ENCODE results near the gene MTMR3.

The MTMR3 gene

GRCh38 chr22:29916007-29916544 lies 33.1 kb downstream of the MTMR3 start:
- no peak for DNase-seq (ENCODE audit: low read depth)

- DNase-seq (ENCODE audit: low read depth), result no peak
Measured at GRCh38 chr22:29917052-29917902, 34.3 kb downstream of the MTMR3 start.

GRCh38 chr22:29925402-29925801 lies 42.4 kb downstream of the MTMR3 start:
- DNase-seq (ENCODE audit: low read depth), result no peak

- DNase-seq (ENCODE audit: low read depth), result no peak
Measured at GRCh38 chr22:29926057-29926456, 43.1 kb downstream of the MTMR3 start.

GRCh38 chr22:29932136-29932535 lies 49.2 kb downstream of the MTMR3 start:
- no peak for DNase-seq (ENCODE audit: low read depth)

GRCh38 chr22:29933619-29934018 lies 50.6 kb downstream of the MTMR3 start:
- DNase-seq (ENCODE audit: low read depth), result no peak

- DNase-seq (ENCODE audit: low read depth), result no peak
Measured at GRCh38 chr22:29934596-29934995, 51.6 kb downstream of the MTMR3 start.

- no peak for DNase-seq (ENCODE audit: low read depth)
Measured at GRCh38 chr22:29936186-29936585, 53.2 kb downstream of the MTMR3 start.

- DNase-seq (ENCODE audit: low read depth), result no peak
Measured at GRCh38 chr22:29937940-29938693, 55.1 kb downstream of the MTMR3 start.

GRCh38 chr22:29940526-29940925 lies 57.6 kb downstream of the MTMR3 start:
- no peak for DNase-seq (ENCODE audit: low read depth)

GRCh38 chr22:29944339-29944738 lies 61.4 kb downstream of the MTMR3 start:
- DNase-seq (ENCODE audit: low read depth), result no peak

GRCh38 chr22:29945435-29945834 lies 62.5 kb downstream of the MTMR3 start:
- no peak for DNase-seq (ENCODE audit: low read depth)

GRCh38 chr22:29946220-29946619 lies 63.2 kb downstream of the MTMR3 start:
- DNase-seq (ENCODE audit: low read depth), result no peak

GRCh38 chr22:29947410-29948384 lies 64.7 kb downstream of the MTMR3 start:
- no peak for DNase-seq (ENCODE audit: low read depth)

- no peak for DNase-seq (ENCODE audit: low read depth)
Measured at GRCh38 chr22:29948385-29948769, 65.4 kb downstream of the MTMR3 start.

GRCh38 chr22:29949872-29950271 lies 66.9 kb downstream of the MTMR3 start:
- DNase-seq (ENCODE audit: low read depth), result no peak

- DNase-seq (ENCODE audit: low read depth), result no peak
Measured at GRCh38 chr22:29951791-29952413, 68.9 kb downstream of the MTMR3 start.

- no peak for DNase-seq (ENCODE audit: low read depth)
Measured at GRCh38 chr22:29954203-29954855, 71.4 kb downstream of the MTMR3 start.

- DNase-seq (ENCODE audit: low read depth), result no peak
Measured at GRCh38 chr22:29956680-29957079, 73.7 kb downstream of the MTMR3 start.

- DNase-seq (ENCODE audit: low read depth), result no peak
Measured at GRCh38 chr22:29958170-29958569, 75.2 kb downstream of the MTMR3 start.

- DNase-seq (ENCODE audit: low read depth), result no peak
Measured at GRCh38 chr22:29964776-29965175, 81.8 kb downstream of the MTMR3 start.

Data from HS-5 (cell line).